Neuron (in vitro differentiated cells): ENCODE data around the gene PROM1.

Source experiments
- H2AFZ ChIP-seq: one replicate; pipeline ENCODE4 v1.6.1; 2013; ENCODE audit warnings: low read depth, mild to moderate bottlenecking, inconsistent platforms, low read length, moderate library complexity
- H3K27me3 ChIP-seq: one replicate; pipeline ENCODE4 v1.6.1; 2013; ENCODE audit warnings: low read length; ENCODE audit not compliant: insufficient read depth
- H3K36me3 ChIP-seq: one replicate; pipeline ENCODE4 v1.6.1; 2013; ENCODE audit warnings: low read length; ENCODE audit not compliant: insufficient read depth
- H3K4me1 ChIP-seq: one replicate; pipeline ENCODE4 v1.6.1; 2013; ENCODE audit warnings: low read length; ENCODE audit not compliant: insufficient read depth
- H3K4me3 ChIP-seq: 2 replicates; pipeline ENCODE4 v1.5.1; 2013; ENCODE audit warnings: mild to moderate bottlenecking, low read length, moderate library complexity
- H3K9me3 ChIP-seq: one replicate; pipeline ENCODE4 v1.6.1; 2013; ENCODE audit warnings: low read length

PROM1 gene

GRCh38 chr4:16027114-16027513, 56.7 kb downstream of the PROM1 start:
- Histone ChIP-seq H3K4me1 (peaks cover 15% of the 10 kb centered on the region), H2AFZ (no peak overlapping the region), H3K4me3 (no peak overlapping the region), H3K27me3 (no peaks in the 10 kb centered on the region), H3K9me3 (no peaks in the 10 kb centered on the region), H3K36me3 (peaks cover 29% of the 10 kb centered on the region)

- no peak overlapping the region for H3K4me3 ChIP-seq
- peaks cover 7% of the 10 kb centered on the region for H3K4me1 ChIP-seq
- peaks cover 37% of the 10 kb centered on the region for H3K36me3 ChIP-seq
- H3K9me3 ChIP-seq, result no peaks in the 10 kb centered on the region
- no peaks in the 10 kb centered on the region for H3K27me3 ChIP-seq
- H2AFZ ChIP-seq, result no peak overlapping the region
These were observed 57.6 kb downstream of the PROM1 start for GRCh38 chr4:16026160-16026761.

- Histone ChIP-seq H3K4me1 (peaks cover 5% of the 10 kb centered on the region), H2AFZ (no peak overlapping the region), H3K4me3 (no peak overlapping the region), H3K9me3 (no peaks in the 10 kb centered on the region), H3K27me3 (no peaks in the 10 kb centered on the region), H3K36me3 (peaks cover 42% of the 10 kb centered on the region)
These were observed 58.6 kb downstream of the PROM1 start for GRCh38 chr4:16025268-16025667.

GRCh38 chr4:16023776-16024408, 59.9 kb downstream of the PROM1 start:
- H3K9me3 ChIP-seq, result no peaks in the 10 kb centered on the region
- no peaks in the 10 kb centered on the region for H3K27me3 ChIP-seq
- no peak overlapping the region for H3K4me3 ChIP-seq
- no peak overlapping the region for H2AFZ ChIP-seq
- peaks cover 52% of the 10 kb centered on the region for H3K36me3 ChIP-seq
- H3K4me1 ChIP-seq, result no peaks in the 10 kb centered on the region

GRCh38 chr4:16021804-16022560, 61.8 kb downstream of the PROM1 start:
- Histone ChIP-seq H3K4me3 (no peak overlapping the region), H3K36me3 (peaks cover 62% of the 10 kb centered on the region), H3K4me1 (no peaks in the 10 kb centered on the region), H3K27me3 (no peaks in the 10 kb centered on the region), H3K9me3 (no peaks in the 10 kb centered on the region), H2AFZ (no peak overlapping the region)

GRCh38 chr4:16019649-16020048, 64.2 kb downstream of the PROM1 start:
- Histone ChIP-seq H3K4me3 (no peak overlapping the region), H3K27me3 (no peaks in the 10 kb centered on the region), H2AFZ (no peak overlapping the region), H3K9me3 (no peaks in the 10 kb centered on the region), H3K4me1 (no peaks in the 10 kb centered on the region), H3K36me3 (peaks cover 67% of the 10 kb centered on the region)

- H3K9me3 ChIP-seq, result no peaks in the 10 kb centered on the region
- no peaks in the 10 kb centered on the region for H3K4me1 ChIP-seq
- H3K36me3 ChIP-seq, result peaks cover 69% of the 10 kb centered on the region
- no peak overlapping the region for H2AFZ ChIP-seq
- H3K27me3 ChIP-seq, result no peaks in the 10 kb centered on the region
- H3K4me3 ChIP-seq, result no peak overlapping the region
These were observed 65.0 kb downstream of the PROM1 start for GRCh38 chr4:16018841-16019240.

GRCh38 chr4:16018061-16018676, 65.7 kb downstream of the PROM1 start:
- no peaks in the 10 kb centered on the region for H3K9me3 ChIP-seq
- H3K27me3 ChIP-seq, result no peaks in the 10 kb centered on the region
- peaks cover 64% of the 10 kb centered on the region for H3K36me3 ChIP-seq
- no peak overlapping the region for H2AFZ ChIP-seq
- no peaks in the 10 kb centered on the region for H3K4me1 ChIP-seq
- H3K4me3 ChIP-seq, result no peak overlapping the region

GRCh38 chr4:16016536-16016935, 67.3 kb downstream of the PROM1 start:
- no peak overlapping the region for H3K4me3 ChIP-seq
- H3K27me3 ChIP-seq, result no peaks in the 10 kb centered on the region
- no peaks in the 10 kb centered on the region for H3K4me1 ChIP-seq
- H3K9me3 ChIP-seq, result no peaks in the 10 kb centered on the region
- no peak overlapping the region for H2AFZ ChIP-seq
- H3K36me3 ChIP-seq, result peaks cover 50% of the 10 kb centered on the region

GRCh38 chr4:16011173-16011572, 72.7 kb downstream of the PROM1 start:
- peaks cover 47% of the 10 kb centered on the region for H3K36me3 ChIP-seq
- no peaks in the 10 kb centered on the region for H3K27me3 ChIP-seq
- H2AFZ ChIP-seq, result no peak overlapping the region
- H3K4me3 ChIP-seq, result no peak overlapping the region
- no peaks in the 10 kb centered on the region for H3K9me3 ChIP-seq
- H3K4me1 ChIP-seq, result no peaks in the 10 kb centered on the region

- no peak overlapping the region for H2AFZ ChIP-seq
- H3K27me3 ChIP-seq, result no peaks in the 10 kb centered on the region
- no peaks in the 10 kb centered on the region for H3K4me1 ChIP-seq
- H3K4me3 ChIP-seq, result no peak overlapping the region
- H3K9me3 ChIP-seq, result no peaks in the 10 kb centered on the region
- H3K36me3 ChIP-seq, result peaks cover 43% of the 10 kb centered on the region
These were observed 74.7 kb downstream of the PROM1 start for GRCh38 chr4:16009153-16009552.

GRCh38 chr4:16007471-16008095, 76.2 kb downstream of the PROM1 start:
- Histone ChIP-seq H3K27me3 (no peaks in the 10 kb centered on the region), H3K4me1 (no peaks in the 10 kb centered on the region), H3K36me3 (peaks cover 37% of the 10 kb centered on the region), H3K9me3 (no peaks in the 10 kb centered on the region), H3K4me3 (no peak overlapping the region), H2AFZ (no peak overlapping the region)
